GM19023 (cell line): ENCODE measurements around the gene PAK6.

Source experiments
- ATAC-seq: cut with Tn5 transposase; IDR thresholded peaks from one replicate; pipeline ENCODE4 v1.9.1; 2021; ENCODE audit warnings: mild to moderate bottlenecking, moderate library complexity; ENCODE audit not compliant: unreplicated experiment

The PAK6 gene

GRCh38 chr15:40290545-40290917 is 51.7 kb downstream of the PAK6 start:
- ATAC-seq, result no peak

- no peak for ATAC-seq
Observed at GRCh38 chr15:40290918-40291574, 52.2 kb downstream of the PAK6 start.

GRCh38 chr15:40292246-40292645 is 53.4 kb downstream of the PAK6 start:
- no peak for ATAC-seq

GRCh38 chr15:40293006-40293405 is 54.1 kb downstream of the PAK6 start:
- no peak for ATAC-seq

DNA sequence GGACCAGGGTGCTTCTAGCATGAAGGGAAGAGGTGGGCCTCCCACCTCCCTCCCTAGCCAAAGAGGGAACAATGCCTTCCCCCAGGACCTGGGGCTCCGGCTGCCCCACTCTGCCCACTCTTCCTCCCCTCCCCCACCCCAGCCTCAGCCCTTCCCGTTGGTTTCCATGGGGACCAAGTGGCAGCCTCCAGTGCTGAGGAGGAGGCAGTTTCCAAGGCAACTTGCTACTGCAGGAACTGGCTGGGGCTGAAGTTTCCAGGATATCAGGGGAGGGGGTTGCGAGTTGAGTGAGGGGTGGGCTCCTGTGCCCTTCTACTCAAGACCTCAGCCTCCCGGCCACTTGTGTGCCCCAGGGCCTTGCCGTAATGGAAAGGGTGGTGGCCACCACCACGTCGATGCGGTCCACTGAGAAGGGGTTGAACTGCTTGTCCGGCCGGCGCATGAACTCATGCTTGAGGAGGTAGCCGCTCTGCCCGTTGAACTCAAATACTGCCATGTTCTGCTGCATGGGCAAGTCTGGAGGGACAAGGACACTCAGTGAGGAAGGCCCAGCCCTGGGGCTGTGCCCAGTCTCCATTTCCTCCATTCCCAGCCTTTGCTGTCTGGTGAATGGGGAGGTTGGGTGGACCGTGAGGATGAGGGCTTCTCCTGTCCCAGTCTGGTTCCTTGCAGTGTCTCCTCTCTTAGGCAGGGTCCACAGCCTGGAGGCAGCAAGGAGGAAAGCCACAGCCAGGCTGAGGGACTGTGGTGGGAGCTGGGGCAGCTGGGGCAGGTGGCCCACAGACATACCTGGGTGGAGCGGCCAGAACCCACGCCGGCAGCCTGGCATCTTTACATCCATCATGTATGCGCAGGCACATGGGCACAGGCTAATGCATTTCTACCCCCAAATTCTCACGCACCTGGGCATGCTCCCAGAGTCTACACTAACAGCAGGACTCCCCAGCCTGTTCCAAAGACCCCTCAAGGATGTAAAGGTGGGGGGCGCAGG is 55.3 kb downstream of the PAK6 start:
- ATAC-seq, result no peak

DNA sequence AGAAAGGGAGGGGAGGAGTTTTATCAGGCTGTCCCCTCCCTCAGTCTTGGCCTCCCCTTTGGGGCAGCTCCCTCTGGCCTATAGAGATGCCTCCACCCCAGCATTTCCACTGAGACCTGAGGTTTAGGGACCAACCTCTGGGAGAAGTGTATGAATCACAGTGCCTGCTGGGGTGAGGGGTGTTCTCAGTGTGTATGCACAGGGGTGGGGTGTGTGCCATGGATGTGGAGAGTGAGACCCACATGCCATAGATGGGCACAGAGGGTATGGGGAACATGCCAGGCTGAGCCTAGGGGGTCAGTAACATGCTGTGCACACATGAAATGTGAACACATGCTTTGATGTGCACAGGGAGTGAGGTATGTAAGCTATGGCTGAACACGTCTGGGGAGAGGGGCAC is 56.4 kb downstream of the PAK6 start:
- ATAC-seq, result no peak

DNA sequence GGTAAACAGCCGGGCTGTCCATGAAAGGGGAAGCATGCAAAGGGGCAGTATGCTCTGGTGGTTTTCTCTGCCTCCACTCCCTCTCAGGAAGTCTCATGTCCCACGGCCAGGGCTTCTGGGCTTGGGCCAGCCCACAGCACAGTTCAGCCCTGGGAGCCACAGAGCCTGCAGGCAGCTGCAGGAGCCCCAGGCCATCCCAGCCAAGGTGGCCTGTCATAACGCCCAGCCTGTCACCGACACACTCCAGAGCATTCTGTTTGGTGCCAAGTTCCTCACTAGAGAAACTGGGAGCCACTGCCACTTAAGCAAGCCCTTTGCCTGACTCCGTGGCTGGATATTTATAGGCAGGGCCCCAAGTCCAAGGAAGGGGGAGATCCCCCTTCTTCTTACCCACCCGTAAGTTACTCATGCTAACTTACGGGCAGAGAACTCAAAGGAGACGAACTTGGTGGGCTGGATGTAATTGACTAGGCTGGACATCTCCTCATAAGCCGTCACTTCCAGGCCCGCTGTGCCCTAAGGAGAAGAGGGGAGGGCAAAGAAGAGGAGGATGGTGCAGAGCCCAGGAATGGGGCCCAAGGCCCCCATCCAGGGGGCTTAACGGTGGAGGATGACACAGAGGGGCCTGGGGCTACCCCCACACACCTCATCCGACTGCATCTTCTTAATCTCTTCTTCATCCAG is 57.2 kb downstream of the PAK6 start:
- ATAC-seq, result no peak

DNA sequence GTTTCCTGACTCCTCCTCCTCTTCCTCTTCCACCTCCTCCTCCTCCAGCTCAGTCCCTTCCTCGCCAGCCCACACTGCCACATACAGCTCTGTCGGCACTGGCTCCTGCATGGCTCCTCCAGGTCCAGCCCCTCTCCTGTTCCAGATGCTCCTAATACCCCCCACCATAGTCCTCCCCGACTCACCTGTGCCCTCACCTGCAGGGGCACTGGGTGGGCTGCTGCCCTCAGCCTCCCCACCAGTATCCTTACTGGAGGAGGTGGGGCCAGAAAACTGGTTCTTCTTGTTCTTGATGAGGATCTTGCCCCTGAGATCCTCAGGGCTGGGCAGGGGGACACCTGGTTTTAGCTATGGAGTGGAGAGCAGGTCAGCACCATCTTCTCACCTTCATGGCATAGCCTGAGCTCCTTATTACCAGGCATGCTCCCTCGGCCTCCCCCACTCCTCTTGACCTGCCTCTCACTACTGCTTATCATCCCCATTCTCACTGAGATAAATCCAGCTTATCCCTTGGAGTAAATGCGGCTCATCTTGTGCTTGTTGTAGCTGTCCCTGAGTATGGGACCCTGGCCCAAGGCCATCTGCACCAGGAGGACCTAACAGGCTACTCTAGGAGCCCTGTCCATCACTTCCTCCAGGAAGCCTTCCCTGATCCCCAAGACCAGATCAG is 57.8 kb downstream of the PAK6 start:
- ATAC-seq, result no peak

DNA sequence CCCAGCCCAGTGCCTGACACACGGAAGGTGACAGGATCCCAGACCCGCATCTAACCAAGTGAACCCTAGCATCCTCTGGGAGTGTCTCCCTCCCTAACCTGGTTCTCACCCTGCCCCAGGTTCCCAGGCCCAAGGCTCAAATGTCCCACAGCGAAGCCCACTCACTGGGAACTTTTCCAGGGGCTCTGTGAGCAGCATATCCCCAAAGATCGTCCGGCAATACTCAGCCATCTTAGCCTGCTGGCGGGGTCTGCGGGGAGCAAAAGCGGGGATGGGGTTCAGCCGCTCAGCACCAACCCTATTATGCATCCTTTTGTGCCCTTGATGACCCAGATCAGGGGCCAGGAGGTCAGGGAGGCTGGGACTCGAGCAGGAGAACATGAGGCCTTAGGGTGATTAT is 58.5 kb downstream of the PAK6 start:
- ATAC-seq, result no peak

DNA sequence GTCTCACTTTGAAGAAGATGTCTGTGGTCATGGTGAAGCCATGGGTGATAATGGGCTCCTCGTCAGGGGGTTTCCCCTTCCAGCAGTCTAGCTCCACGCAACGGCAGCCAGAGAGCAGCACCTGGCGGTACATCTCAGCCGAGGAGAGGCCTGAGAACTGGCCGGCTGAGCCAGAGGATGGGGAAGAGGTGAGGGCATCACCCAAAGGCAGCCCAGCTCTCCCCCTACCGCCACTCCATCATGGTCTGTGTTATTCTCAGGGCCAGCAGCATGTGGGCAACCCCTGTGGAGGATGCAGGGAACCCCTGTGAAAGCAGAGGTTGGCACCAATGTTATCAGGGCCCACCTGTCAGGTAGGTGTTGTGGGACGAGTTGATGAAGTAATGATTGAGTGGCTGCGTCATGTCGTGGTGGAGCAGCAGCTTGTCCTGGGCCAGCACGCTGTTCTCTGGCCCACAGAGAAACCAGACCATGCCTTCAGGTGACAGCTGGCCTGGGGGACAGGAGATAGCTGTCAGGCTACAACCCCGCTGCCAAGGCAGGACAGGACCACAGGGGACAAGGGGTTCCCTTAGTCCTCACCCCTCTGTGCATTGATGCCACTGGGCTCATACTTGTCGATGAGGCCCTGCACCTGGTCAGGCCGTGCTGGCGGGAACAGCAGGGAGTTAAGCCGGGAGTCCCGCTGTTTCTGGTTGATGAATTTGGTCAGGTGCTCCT is 59.5 kb downstream of the PAK6 start:
- no peak for ATAC-seq

DNA sequence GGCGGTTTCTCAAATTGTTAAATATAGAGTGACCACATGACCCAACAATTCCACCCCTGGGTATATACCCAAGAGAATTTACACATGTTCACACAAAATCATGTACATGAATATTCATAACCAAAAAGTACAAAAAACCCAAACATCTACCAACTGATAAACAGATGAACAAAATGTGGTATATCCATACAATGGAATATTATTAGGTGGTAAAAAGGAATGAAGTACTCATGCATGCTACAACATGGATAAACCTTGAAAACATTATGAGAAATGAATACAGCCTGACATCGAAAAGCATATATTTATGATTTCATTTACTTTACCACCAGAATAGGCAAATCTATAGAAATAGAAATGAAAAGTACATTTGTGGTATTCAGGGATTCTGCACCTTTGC is 61.5 kb downstream of the PAK6 start:
- no peak for ATAC-seq

GRCh38 chr15:40300771-40301170 is 61.9 kb downstream of the PAK6 start:
- ATAC-seq, result no peak

DNA sequence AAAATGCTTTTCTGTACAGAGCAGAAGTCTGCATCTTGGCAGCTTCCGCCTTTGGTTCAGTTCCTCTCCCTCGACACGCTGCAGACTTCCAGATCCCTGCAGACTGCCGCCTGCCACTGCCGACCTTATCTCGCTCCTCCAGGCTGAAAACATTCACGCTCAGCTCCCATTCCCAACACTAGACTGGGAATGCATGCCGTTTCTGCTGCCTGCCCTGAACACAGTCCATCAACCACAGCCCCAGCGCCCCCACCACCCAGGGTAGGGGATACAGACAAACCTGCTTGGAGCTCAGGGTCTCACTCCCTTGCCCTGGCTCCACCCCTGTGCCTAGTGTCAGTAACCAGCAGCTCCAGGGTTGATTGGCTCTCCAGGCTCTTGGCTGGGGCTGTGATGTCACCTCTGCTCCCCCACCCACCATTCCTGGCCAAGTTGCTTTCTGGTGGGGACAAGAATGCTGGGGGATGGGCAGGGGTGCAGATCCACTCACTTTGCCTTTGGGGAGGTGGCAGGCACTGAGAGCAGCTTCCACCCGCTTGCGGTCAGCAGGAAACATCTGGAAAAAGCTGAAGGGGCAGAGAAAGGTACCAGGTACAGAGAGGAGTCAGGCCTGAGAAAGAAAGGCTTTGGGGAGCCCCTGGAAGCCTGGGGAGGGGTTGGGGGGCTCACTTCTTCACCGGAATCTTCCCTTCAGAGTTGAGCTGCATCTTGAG is 62.8 kb downstream of the PAK6 start:
- ATAC-seq, result no peak

GRCh38 chr15:40302288-40302886 is 63.5 kb downstream of the PAK6 start:
- no peak for ATAC-seq

DNA sequence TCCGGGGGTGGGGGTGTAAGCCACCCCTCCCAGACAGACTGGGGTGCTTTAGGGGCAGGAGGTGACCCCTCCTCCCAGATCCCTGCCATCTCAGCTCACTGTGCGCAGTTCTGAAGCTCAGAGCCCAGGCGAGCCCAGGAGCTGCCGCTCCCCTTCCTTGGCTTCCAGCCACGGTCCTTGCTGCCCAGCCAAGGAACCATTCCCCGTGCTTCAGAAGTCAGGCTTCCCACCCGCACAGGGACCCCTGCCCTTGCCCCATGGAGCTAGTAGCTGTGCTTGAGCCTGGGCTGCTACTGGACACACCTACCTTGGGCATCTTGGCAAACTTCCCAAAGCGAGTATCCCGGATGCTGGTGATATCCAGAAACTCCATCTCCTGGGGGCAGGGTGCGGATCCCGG is 64.1 kb downstream of the PAK6 start:
- no peak for ATAC-seq

DNA sequence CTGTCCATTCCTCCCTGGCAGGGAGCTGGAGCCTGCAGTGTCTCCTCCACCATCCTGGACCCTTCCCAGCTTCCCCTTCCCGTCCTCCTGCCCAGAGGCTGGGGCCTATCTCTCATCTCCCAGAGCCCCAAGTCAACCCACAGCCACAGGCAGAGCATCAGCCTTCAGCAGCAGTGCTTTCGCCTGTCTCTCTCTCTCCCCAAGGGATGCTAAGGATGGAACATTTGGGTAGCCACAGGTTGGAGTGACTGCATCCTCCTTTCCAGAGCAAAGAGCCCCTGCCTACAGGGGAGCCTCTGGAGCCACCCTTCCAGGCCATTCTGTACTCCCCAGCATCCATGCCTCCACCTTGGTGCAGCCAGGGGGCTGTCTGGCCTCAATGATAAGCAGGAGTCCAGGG is 64.7 kb downstream of the PAK6 start:
- ATAC-seq, result no peak

GRCh38 chr15:40305281-40305680 is 66.4 kb downstream of the PAK6 start:
- no peak for ATAC-seq

GRCh38 chr15:40306371-40306770 is 67.5 kb downstream of the PAK6 start:
- no peak for ATAC-seq

- ATAC-seq, result no peak
Observed at GRCh38 chr15:40306908-40307307, 68.0 kb downstream of the PAK6 start.
